Mesenchymal stem cell (in vitro differentiated cells and primary cell): Measurements from ENCODE around the gene NT5DC3.
A peak's percentile ranks its signal among the peaks of the same experiment; 100 is the strongest.

Source experiments
- DNase-seq: peaks from one replicate; pipeline ENCODE4 v3.0.0-alpha.2; 2013
- H2AFZ ChIP-seq: one replicate; pipeline ENCODE4 v1.6.1; 2013; ENCODE audit warnings: low read depth, mild to moderate bottlenecking, control low read depth, inconsistent platforms, low read length, moderate library complexity
- H2AK5ac ChIP-seq: 2 replicates; pipeline ENCODE4 v1.6.1; 2013; ENCODE audit warnings: low read length, moderate library complexity, mild to moderate bottlenecking, inconsistent platforms; ENCODE audit not compliant: severe bottlenecking
- H2BK120ac ChIP-seq: one replicate; pipeline ENCODE4 v1.6.1; 2013; ENCODE audit warnings: low read depth, mild to moderate bottlenecking, inconsistent platforms, low read length, moderate library complexity
- H2BK12ac ChIP-seq, 2 experiments: one replicate each; pipeline ENCODE4 v1.6.1; 2013; ENCODE audit warnings: inconsistent platforms in 2 of 2, low read length in 2 of 2, mild to moderate bottlenecking in 2 of 2, moderate library complexity in 2 of 2, control low read depth in 1 of 2
- H2BK15ac ChIP-seq: one replicate; pipeline ENCODE4 v1.6.1; 2013; ENCODE audit warnings: mild to moderate bottlenecking, low read depth, inconsistent platforms; ENCODE audit not compliant: poor library complexity, severe bottlenecking
- H2BK5ac ChIP-seq: 2 replicates; pipeline ENCODE4 v1.6.1; 2013; ENCODE audit warnings: low read depth, mild to moderate bottlenecking, low read length, control low read depth, inconsistent platforms; ENCODE audit not compliant: poor library complexity, severe bottlenecking
- H3K14ac ChIP-seq, 2 experiments: one replicate each; pipeline ENCODE4 v1.6.1; 2013; ENCODE audit warnings: inconsistent platforms in 2 of 2, low read length in 2 of 2, control low read depth in 1 of 2, mild to moderate bottlenecking in 1 of 2, moderate library complexity in 1 of 2
- H3K18ac ChIP-seq, 2 experiments: one replicate each; pipeline ENCODE4 v1.6.1; 2013; ENCODE audit warnings: inconsistent platforms in 2 of 2, low read length in 2 of 2, control low read depth in 1 of 2, low read depth in 1 of 2, mild to moderate bottlenecking in 1 of 2
- H3K23ac ChIP-seq, 2 experiments: one replicate each; pipeline ENCODE4 v1.6.1; 2013; ENCODE audit warnings: inconsistent platforms in 2 of 2, low read length in 2 of 2, mild to moderate bottlenecking in 2 of 2, moderate library complexity in 2 of 2, control low read depth in 1 of 2
- H3K27ac ChIP-seq: 2 replicates; pipeline ENCODE4 v1.5.1; 2013; ENCODE audit warnings: mild to moderate bottlenecking, moderate library complexity, low read length, control low read depth, inconsistent platforms; ENCODE audit not compliant: poor library complexity, severe bottlenecking
- H3K27me3 ChIP-seq, 2 experiments: 2 replicates each; pipeline versions ENCODE4 v1.6.1 to v1.7.0; 2013; ENCODE audit warnings: low read length in 2 of 2, mild to moderate bottlenecking in 2 of 2, moderate library complexity in 2 of 2, control low read depth in 1 of 2, inconsistent platforms in 1 of 2; ENCODE audit not compliant: control insufficient read depth in 1 of 2, insufficient read depth in 1 of 2
- H3K36me3 ChIP-seq, 2 experiments: 2 replicates each; pipeline versions ENCODE4 v1.6.1 to v1.7.0; 2013; ENCODE audit warnings: low read length in 2 of 2, control low read depth in 1 of 2, inconsistent platforms in 1 of 2, low read depth in 1 of 2, mild to moderate bottlenecking in 1 of 2; ENCODE audit not compliant: insufficient read depth in 2 of 2, control insufficient read depth in 1 of 2
- H3K4ac ChIP-seq, 2 experiments: one replicate each; pipeline ENCODE4 v1.6.1; 2013; ENCODE audit warnings: inconsistent platforms in 2 of 2, low read length in 2 of 2, mild to moderate bottlenecking in 2 of 2, moderate library complexity in 2 of 2, control low read depth in 1 of 2, low read depth in 1 of 2
- H3K4me1 ChIP-seq: 2 replicates; pipeline ENCODE4 v1.6.1; 2013; ENCODE audit warnings: low read depth, low read length, control low read depth; ENCODE audit not compliant: control insufficient read depth, insufficient read depth
- H3K4me2 ChIP-seq: 2 replicates; pipeline ENCODE4 v1.6.1; 2013; ENCODE audit warnings: low read length, mild to moderate bottlenecking, inconsistent platforms; ENCODE audit not compliant: poor library complexity, severe bottlenecking
- H3K4me3 ChIP-seq, 2 experiments: 2 replicates each; pipeline versions ENCODE4 v1.5.1 to v1.7.0; 2013; ENCODE audit warnings: low read length in 2 of 2, mild to moderate bottlenecking in 2 of 2, control low read depth in 1 of 2, low read depth in 1 of 2; ENCODE audit not compliant: insufficient read depth in 1 of 2
- H3K79me1 ChIP-seq: replicated peaks from 2 replicates; pipeline ENCODE4 v1.6.1; 2013; ENCODE audit warnings: mild to moderate bottlenecking, control low read depth, low read length, inconsistent platforms; ENCODE audit not compliant: poor library complexity, severe bottlenecking
- H3K9ac ChIP-seq: 2 replicates; pipeline ENCODE4 v1.7.0; 2013; ENCODE audit warnings: mild to moderate bottlenecking, low read length, moderate library complexity
- H3K9me3 ChIP-seq: 2 replicates; pipeline ENCODE4 v1.7.0; 2013; ENCODE audit warnings: mild to moderate bottlenecking, low read length; ENCODE audit not compliant: control insufficient read depth
- H4K8ac ChIP-seq: one replicate; pipeline ENCODE4 v1.6.1; 2013; ENCODE audit warnings: inconsistent platforms, mild to moderate bottlenecking, low read length, moderate library complexity
- H4K91ac ChIP-seq: one replicate; pipeline ENCODE4 v1.6.1; 2013; ENCODE audit warnings: mild to moderate bottlenecking, low read length, inconsistent platforms
- whole genome bisulfite sequencing: methylation state at CpG from one replicate; pipeline ENCODE4 v1.1.7; 2013; ENCODE audit warnings: mixed read lengths; 5-methylcytosine and 5-hydroxymethylcytosine counted together

The NT5DC3 gene

DNA sequence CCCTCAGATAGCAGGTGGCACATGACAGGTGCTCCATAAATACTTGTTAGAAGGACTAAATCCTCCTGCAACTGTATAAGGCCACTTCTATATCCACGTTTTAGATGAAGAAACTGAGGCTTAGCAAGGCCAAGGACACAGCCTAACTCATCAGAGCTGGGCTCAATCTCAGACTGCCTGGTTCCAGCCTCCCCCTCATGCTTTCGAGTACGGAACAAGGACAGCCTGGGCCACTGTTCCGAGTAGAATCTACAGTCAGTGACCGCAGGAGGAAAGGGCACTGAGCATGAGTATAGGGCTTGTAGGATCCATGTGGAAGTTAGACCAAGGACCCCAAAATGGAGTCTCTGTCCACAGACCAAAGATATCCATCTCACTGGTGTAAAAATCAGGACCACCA is 84.6 kb downstream of the NT5DC3 start:
- no peak overlapping the region for H3K4me3 ChIP-seq
- H3K9ac ChIP-seq, result no peak overlapping the region
- H3K4ac ChIP-seq, result no peak overlapping the region
- H4K8ac ChIP-seq, result no peak overlapping the region
- WGBS, result 93% methylated on average over 5 of the region's 5 CpGs
- H3K27ac ChIP-seq, result no peak overlapping the region
- no peak overlapping the region for H2AFZ ChIP-seq
- no peak overlapping the region for H2BK5ac ChIP-seq
- H3K9me3 ChIP-seq, result no peaks in the 10 kb centered on the region
- peak overlapping the region; percentile 53 for H4K91ac ChIP-seq
- no peak overlapping the region for H3K14ac ChIP-seq
- H3K18ac ChIP-seq, result no peak overlapping the region
- no peak overlapping the region for H2BK12ac ChIP-seq
- H3K36me3 ChIP-seq, result peaks cover 0 to 26% of the 10 kb centered on the region in 2 experiments
- H2AK5ac ChIP-seq, result no peak overlapping the region
- H3K79me1 ChIP-seq, result no peaks in the 10 kb centered on the region
- no peak overlapping the region for H2BK15ac ChIP-seq
- H3K4me2 ChIP-seq, result no peak overlapping the region
- H3K4me1 ChIP-seq, result no peaks in the 10 kb centered on the region
- H3K27me3 ChIP-seq, result no peaks in the 10 kb centered on the region
- no peak overlapping the region for H3K23ac ChIP-seq
- no peak for DNase-seq
- no peak overlapping the region for H2BK120ac ChIP-seq

DNA sequence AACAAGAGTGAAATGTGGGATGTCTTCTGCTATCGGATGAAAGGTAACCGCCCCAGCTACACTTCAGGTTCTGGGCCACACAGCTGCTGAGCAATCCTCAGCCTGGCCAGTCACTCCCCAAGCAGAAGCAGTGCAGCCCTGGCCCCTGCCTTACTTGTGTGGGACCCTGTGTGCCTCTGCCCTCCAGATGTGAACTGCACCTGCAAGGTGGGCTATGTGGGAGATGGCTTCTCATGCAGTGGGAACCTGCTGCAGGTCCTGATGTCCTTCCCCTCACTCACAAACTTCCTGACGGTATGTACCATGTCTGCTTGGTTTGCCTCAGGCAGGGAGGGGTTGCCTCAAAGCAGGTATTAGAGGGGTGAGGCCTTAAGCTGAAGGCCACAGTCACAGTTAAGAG is 85.6 kb downstream of the NT5DC3 start:
- Histone ChIP-seq H2BK12ac (no peak overlapping the region), H3K23ac (no peak overlapping the region), H3K4me3 (no peak overlapping the region), H2BK5ac (no peak overlapping the region), H2BK120ac (no peak overlapping the region), H2AK5ac (no peak overlapping the region), H3K9me3 (no peaks in the 10 kb centered on the region), H3K4me1 (no peaks in the 10 kb centered on the region), H4K8ac (no peak overlapping the region), H3K27ac (no peak overlapping the region), H3K36me3 (peaks cover 0 to 18% of the 10 kb centered on the region in 2 experiments), H3K4ac (no peak overlapping the region), H3K27me3 (no peaks in the 10 kb centered on the region), H4K91ac (no peak overlapping the region), H2AFZ (no peak overlapping the region), H3K79me1 (no peaks in the 10 kb centered on the region), H3K14ac (no peak overlapping the region), H3K4me2 (no peak overlapping the region), H2BK15ac (no peak overlapping the region), H3K9ac (no peak overlapping the region), H3K18ac (no peak overlapping the region)
- WGBS, result 67% methylated on average over 3 of the region's 3 CpGs
- DNase-seq, result no peak

GRCh38 chr12:103751600-103751999 is 89.4 kb downstream of the NT5DC3 start:
- H2BK12ac ChIP-seq, result no peak overlapping the region
- no peak overlapping the region for H2AK5ac ChIP-seq
- no peak overlapping the region for H2AFZ ChIP-seq
- H3K23ac ChIP-seq, result no peak overlapping the region
- H3K27ac ChIP-seq, result no peak overlapping the region
- no peaks in the 10 kb centered on the region for H3K36me3 ChIP-seq
- no peak overlapping the region for H2BK120ac ChIP-seq
- no peak overlapping the region for H2BK5ac ChIP-seq
- 62% methylated on average over 2 of the region's 2 CpGs for WGBS
- H3K14ac ChIP-seq, result no peak overlapping the region
- no peak overlapping the region for H2BK15ac ChIP-seq
- H4K91ac ChIP-seq, result no peak overlapping the region
- H3K18ac ChIP-seq, result no peak overlapping the region
- H4K8ac ChIP-seq, result no peak overlapping the region
- no peaks in the 10 kb centered on the region for H3K4me1 ChIP-seq
- H3K4me2 ChIP-seq, result no peak overlapping the region
- no peaks in the 10 kb centered on the region for H3K9me3 ChIP-seq
- no peak overlapping the region for H3K4ac ChIP-seq
- H3K9ac ChIP-seq, result no peak overlapping the region
- no peaks in the 10 kb centered on the region for H3K79me1 ChIP-seq
- no peak overlapping the region for H3K4me3 ChIP-seq
- H3K27me3 ChIP-seq, result no peaks in the 10 kb centered on the region
- DNase-seq, result no peak

GRCh38 chr12:103751171-103751570 is 89.9 kb downstream of the NT5DC3 start:
- H3K27me3 ChIP-seq, result no peaks in the 10 kb centered on the region
- H3K9ac ChIP-seq, result no peak overlapping the region
- no peak overlapping the region for H3K4me3 ChIP-seq
- DNase-seq, result no peak
- no peak overlapping the region for H3K27ac ChIP-seq
- H3K18ac ChIP-seq, result no peak overlapping the region
- H2BK12ac ChIP-seq, result no peak overlapping the region
- H3K36me3 ChIP-seq, result no peaks in the 10 kb centered on the region
- no peak overlapping the region for H3K14ac ChIP-seq
- H3K4me1 ChIP-seq, result no peaks in the 10 kb centered on the region
- no peak overlapping the region for H3K4me2 ChIP-seq
- H2AFZ ChIP-seq, result no peak overlapping the region
- H3K4ac ChIP-seq, result no peak overlapping the region
- no peak overlapping the region for H4K8ac ChIP-seq
- WGBS, result 69% methylated on average over 1 of the region's 1 CpG
- H2AK5ac ChIP-seq, result no peak overlapping the region
- H3K9me3 ChIP-seq, result no peaks in the 10 kb centered on the region
- no peak overlapping the region for H2BK5ac ChIP-seq
- H2BK120ac ChIP-seq, result no peak overlapping the region
- no peak overlapping the region for H4K91ac ChIP-seq
- H3K23ac ChIP-seq, result no peak overlapping the region
- H3K79me1 ChIP-seq, result no peaks in the 10 kb centered on the region
- no peak overlapping the region for H2BK15ac ChIP-seq
